DMS153 treated with DMSO at 0.1 percent for 48 hours (cell line): ENCODE measurements around the gene FOXD4.
"Not testable (repeated sequence)": the region's sequence is repeated elsewhere in the genome, so short reads cannot be mapped to it uniquely, and the experiment has no call there.

Experiments
- DNase-seq: peaks from one replicate; lab custom pipeline; 2025; ENCODE audit not compliant: unreplicated experiment; lab: John Stamatoyannopoulos, UW

FOXD4 gene

DNA sequence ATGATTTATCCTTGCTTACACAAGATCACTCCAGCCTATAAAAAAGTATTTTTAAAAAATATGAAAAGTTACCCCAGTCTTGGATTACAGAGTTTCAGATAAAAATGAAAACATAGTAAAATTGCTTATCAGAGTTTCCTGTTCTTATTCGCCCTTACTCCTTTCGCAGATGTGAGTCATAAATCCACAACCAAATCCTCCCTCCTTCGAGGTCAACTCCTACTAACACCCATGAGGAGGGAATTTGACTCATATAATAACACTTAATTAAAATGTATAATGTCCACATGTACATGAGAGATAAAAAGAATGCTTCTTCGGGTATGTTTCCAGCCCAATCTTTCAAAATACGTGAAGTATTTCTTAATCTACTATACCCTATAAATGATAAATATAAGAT lies 23.9 kb downstream of the FOXD4 start:
- not testable (repeated sequence) for DNase-seq

DNA sequence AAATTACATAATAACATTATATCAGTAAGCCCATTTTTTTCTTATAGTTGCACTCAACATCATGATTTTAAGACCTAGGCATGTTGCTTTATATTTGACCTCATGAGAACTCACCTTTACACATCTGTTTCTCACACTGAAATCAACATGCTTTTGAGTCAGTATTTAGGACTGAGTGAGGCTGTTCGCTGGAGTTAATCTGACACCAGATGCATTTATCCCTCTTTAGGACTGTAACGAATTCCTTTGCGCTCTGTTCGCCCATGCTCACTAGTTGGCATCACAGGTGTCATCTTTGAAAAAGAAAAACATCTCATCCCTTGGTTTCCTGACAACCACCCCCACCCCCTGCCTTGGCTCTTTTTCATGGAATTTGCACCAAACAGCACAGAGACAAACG lies 24.3 kb downstream of the FOXD4 start:
- DNase-seq = not testable (repeated sequence)

DNA sequence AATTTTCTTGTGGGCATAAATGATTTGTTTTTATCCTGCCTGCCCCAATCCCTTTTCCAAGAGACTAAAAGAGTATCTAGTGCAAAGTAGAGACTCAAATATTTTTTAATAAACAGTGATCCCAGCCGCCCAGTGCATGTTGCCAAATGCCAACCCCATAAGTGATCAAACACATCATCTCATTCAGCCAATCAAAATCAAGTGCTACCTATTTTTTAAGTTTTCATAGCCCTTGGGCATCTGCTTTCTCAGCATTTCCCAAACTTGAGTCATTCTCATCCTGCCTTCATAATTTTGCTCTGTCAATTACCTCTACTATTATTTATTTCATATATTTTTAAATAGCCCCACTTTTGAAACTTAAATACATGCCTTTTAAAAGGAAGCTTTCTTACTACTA lies 27.4 kb downstream of the FOXD4 start:
- not testable (repeated sequence) for DNase-seq

DNA sequence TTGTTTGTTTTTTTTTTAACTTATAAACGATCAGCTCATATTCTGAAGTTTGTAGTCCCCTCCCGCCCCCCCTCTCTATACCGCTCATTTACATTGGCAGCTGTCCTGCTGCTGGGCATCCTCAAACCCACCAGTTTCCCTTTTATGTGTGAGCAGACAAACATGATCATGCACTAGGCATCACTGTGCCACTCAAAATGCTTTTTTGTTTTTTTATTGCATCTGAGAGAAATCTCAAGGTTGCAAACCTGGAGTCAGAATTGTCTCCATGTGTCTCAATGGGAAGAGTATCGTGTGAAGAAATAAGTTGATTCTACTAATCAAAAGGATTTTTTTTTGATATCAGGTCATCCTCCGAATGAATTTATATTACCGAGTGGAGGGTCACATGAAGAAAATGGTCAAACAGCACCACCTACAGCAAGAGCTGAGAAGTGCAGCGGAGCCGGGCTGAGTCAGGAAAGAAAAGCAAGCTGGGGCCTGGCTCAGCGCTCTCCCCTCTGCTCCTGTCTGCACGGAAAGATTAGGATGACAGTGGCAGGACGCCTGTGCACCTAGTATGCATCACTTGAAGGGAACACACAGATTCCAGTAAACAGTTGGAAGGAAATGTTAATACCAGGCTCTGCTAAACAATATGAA lies 29.7 kb downstream of the FOXD4 start:
- DNase-seq = not testable (repeated sequence)

DNA sequence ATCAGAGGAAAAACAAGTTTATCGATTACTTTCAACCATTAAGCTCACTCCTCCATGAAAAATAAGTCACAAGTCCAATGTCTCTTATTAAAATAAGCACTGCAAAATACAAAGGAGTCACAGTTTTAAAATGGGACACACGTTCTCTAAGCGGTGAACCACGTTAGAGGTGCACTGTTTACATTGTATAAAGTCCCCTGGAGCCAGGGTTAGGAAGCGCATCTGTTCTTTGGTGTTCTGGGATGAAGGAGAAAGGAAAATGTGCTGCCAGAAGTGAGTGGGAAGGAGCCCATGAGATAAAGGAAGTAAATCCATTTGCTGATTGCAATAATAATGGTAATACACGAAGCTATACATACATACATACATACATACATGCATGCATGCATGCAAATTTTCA lies 30.4 kb downstream of the FOXD4 start:
- not testable (repeated sequence) for DNase-seq

DNA sequence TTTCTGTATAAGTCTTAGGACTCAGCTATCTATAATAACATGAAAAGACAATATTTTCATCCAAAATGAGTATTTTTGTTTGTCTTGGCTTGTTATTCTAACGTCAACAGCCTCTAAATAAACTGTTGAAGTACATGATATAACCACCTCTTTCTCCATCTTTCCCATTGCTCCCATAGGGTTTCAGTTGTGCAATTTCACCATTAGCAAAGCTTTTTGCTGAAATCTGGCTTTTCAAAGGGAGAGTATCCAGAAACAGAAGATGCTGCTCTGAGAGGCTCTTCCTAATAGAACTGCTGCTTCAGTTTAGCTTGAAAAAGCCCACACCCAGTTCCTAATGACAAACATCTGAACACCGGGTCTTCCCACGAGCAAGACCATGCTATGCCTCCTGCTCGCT lies 31.1 kb downstream of the FOXD4 start:
- not testable (repeated sequence) for DNase-seq

DNA sequence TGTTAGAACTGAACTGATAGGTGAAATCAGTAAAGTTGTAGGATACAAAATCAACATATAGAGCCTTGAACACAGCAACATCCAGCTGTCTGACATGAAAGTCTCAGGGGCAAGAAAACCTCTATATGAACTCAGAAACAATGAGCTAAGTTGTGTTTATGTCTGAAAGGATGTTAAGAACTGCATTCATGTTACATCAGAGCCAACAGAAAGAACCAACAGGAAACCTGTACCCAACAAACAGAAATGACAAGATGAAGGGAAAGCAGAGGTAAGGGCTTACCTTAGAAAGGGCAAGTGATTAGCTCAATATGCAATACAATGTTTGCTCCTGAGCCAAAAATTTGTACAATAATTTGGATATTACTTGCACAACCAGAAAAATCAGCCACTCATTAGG lies 31.5 kb downstream of the FOXD4 start:
- DNase-seq = not testable (repeated sequence)

DNA sequence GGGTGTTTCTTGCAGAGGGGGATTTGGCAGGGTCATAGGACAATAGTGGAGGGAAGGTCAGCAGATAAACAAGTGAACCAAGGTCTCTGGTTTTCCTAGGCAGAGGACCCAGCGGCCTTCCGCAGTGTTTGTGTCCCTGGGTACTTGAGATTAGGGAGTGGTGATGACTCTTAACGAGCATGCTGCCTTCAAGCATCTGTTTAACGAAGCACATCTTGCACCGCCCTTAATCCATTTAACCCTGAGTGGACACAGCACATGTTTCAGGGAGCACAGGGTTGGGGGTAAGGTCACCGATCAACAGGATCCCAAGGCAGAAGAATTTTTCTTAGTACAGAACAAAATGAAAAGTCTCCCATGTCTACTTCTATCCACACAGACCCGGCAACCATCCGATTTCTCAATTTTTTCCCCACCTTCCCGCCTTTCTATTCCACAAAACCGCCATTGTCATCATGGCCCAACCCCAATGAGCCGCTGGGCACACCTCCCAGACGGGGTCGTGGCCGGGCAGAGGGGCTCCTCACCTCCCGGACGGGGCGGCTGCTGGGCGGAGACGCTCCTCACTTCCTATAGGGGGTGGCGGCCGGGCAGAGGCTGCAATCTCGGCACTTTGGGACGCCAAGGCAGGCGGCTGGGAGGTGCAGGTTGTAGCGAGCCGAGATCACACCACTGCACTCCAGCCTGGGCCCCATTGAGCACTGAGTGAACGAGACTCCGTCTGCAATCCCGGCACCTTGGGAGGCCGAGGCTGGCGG lies 35.1 kb downstream of the FOXD4 start:
- DNase-seq = not testable (repeated sequence)

DNA sequence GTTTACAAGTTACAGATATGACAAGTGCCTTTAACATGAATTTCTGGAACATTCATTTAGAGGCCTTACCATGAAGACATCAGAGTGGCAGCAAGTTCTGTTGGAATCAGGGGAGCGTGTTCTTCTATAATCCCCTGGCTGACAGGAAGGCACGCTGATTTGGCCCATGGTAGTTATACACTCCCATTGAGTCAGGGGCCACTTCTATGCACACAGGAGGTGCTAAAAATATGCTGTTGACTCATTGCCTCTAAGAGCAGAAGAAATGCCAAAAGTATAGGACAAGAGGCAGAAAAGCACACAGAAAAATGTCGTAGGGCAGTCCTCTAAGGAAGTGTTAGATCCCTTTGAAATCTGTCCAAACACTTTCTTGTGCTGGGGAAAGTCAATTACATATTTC lies 39.9 kb downstream of the FOXD4 start:
- DNase-seq = not testable (repeated sequence)

DNA sequence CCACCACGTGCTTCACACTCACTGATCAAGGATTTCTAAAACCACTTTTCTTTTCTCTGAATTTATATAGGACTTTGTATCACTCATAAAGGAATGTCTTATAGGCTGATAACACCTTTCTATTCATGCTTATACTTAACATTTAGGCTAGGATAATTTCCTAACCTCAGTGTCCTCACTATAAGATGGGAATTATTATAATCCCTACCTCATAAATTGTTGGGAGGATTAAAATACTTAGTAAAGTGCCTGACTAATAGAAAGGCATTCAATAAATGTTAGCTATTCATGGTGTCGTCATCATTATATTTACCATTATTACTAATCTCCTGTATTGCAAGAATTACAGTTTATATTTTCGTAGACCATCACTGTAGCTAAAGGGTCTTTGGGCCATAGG lies 41.8 kb downstream of the FOXD4 start:
- DNase-seq = not testable (repeated sequence)

DNA sequence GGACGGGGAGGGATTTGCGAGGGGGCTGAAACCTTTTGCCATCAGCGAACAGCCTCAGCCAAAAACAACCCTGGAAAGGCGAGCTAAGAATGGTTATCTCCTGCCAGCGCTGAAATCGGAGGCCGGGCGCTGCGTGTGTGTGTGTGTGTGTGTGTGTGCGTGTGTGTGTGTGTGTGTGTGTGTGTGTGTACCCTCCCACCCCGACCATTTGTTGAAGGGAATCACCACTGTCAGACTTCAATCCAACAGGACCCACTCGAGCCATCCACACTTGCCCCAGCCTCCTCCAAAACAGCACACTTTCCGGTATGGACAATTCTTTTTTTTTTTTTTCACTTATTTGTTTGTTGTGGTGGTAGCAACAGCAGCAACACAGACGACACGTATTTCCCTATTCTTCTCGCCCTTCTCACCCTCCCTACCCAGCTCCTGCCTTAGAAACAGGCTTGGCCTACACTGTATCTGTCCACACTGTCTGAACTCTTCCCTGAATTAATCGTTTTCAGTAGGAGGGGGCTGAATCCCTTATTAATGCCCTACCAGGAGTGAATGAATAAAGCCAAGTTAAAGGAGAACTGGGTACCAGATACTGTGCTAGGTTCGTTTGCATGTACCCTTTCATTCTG lies 44.2 kb downstream of the FOXD4 start:
- not testable (repeated sequence) for DNase-seq

DNA sequence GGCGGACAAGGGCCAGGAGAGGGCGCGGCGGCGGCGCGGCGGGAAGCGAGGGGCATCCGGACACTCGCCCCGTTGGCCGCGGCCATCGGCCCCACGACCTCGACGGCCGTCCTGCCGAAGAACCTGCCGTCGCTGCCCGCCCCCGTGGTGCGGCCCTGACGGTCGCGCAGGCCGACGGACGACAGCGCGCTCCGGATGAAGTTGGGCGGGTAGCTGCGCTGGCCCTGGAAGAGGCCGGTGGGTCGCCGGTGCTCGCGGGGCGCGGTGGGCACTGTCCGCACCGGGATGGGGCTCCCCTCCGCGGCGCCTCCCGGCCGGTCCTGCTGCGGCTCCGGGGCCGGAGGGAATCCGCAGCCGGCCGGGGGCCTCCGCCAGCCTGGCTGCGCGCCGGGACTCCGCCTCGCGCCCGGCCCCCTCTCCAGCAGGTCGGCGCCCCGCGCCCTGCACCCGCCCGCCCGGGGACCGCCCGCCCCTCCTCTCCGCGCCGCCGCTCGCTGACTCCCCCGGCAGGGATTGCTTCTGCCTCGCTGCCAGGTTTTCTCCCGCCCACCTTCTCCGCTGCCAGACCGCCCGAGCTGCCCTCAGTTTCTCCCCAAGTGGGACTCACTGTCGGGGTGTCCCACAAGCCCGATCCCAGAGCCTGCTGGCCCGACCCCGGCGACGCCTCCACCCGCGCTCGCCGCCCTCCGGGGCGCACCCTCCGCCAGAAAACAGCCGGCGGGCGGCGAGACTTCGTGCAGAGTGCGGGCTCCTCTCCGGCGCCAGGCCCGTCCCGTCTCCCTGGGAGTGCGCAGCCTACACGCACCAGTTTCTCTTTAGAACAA lies 44.9 kb downstream of the FOXD4 start:
- DNase-seq = not testable (repeated sequence)
